Keratinocyte (primary cell): ENCODE results near the gene LY9.

Experiments
- CTCF ChIP-seq, 3 experiments: IDR thresholded peaks in 1 of 3; conservative IDR thresholded peaks in 1 of 3; optimal IDR thresholded peaks in 1 of 3; 2 replicates in 2 of 3; 3 replicates in 1 of 3; pipeline versions ENCODE3 to v1.5.1; 2011; ENCODE audit warnings: low read length in 3 of 3, mild to moderate bottlenecking in 3 of 3, moderate library complexity in 2 of 3, control low read depth in 1 of 3, inconsistent platforms in 1 of 3; ENCODE audit not compliant: insufficient read depth in 2 of 3; ENCODE audit errors: extremely low read depth in 1 of 3
- EZH2 ChIP-seq: IDR thresholded peaks from one replicate; pipeline ENCODE4 v1.6.1; 2012; ENCODE audit warnings: inconsistent platforms, mild to moderate bottlenecking, low read length, moderate library complexity

- TF ChIP-seq CTCF (optimal IDR thresholded peaks at IDR 0.05 in 1 of 3, IDR thresholded peaks at IDR 0.05 in 1 of 3, conservative IDR thresholded peaks at IDR 0.05 in 1 of 3; ENCODE audit: extremely low read depth in 1 of 3, insufficient read depth in 2 of 3, low read length in 3 of 3) (no peak), EZH2 (no peak)
These were observed 81.2 kb downstream of the LY9 start for GRCh38 chr1:160877221-160877620.
